ENCODE data around the gene HOXD13.

The HOXD13 gene

GRCh38 chr2:176095421-176095820, 2.9 kb downstream of the HOXD13 start:
- no peak for DNase-seq

- DNase-seq = no peak
Measured at GRCh38 chr2:176096243-176096985, 3.9 kb downstream of the HOXD13 start.

GRCh38 chr2:176096986-176097819, 4.7 kb downstream of the HOXD13 start:
- DNase-seq = peak; percentile 89

GRCh38 chr2:176097820-176098365, 5.4 kb downstream of the HOXD13 start:
- no peak for DNase-seq

GRCh38 chr2:176098366-176099158, 6.0 kb downstream of the HOXD13 start:
- peak; percentile 79 for DNase-seq

GRCh38 chr2:176099159-176099727, 6.7 kb downstream of the HOXD13 start:
- DNase-seq = no peak

- DNase-seq = no peak
Measured at GRCh38 chr2:176099728-176100546, 7.4 kb downstream of the HOXD13 start, which contains the start of gene HOXD12. Gene HOXD12 (plus strand): TSS chr2:176099795. CDS start chr2:176099802, 7 bp downstream.

GRCh38 chr2:176100547-176101140, 8.1 kb downstream of the HOXD13 start:
- no peak for DNase-seq

GRCh38 chr2:176101216-176101830, 8.8 kb downstream of the HOXD13 start:
- no peak for DNase-seq

GRCh38 chr2:176101842-176102241, 9.3 kb downstream of the HOXD13 start:
- DNase-seq = no peak

- DNase-seq = no peak
Measured at GRCh38 chr2:176102309-176102866, 9.9 kb downstream of the HOXD13 start.

- DNase-seq = no peak
Measured at GRCh38 chr2:176103194-176103593, 10.7 kb downstream of the HOXD13 start.

- no peak for DNase-seq
Measured at GRCh38 chr2:176103742-176104315, 11.3 kb downstream of the HOXD13 start.

- DNase-seq = no peak
Measured at GRCh38 chr2:176104316-176105077, 12.0 kb downstream of the HOXD13 start.

GRCh38 chr2:176105078-176105729, 12.7 kb downstream of the HOXD13 start:
- no peak for DNase-seq

GRCh38 chr2:176105730-176106580, 13.4 kb downstream of the HOXD13 start:
- no peak for DNase-seq
